Endodermal cell (in vitro differentiated cells): ENCODE measurements around the gene RBM34. TPM values are rescaled to one million over a fixed set of nuclear protein-coding genes. Genes with fewer than 3 reads are reported as not detected.
"Not testable (repeated sequence)": the region's sequence is repeated elsewhere in the genome, so short reads cannot be mapped to it uniquely, and the experiment has no call there.

Source experiments
- DNase-seq: peaks from one replicate; pipeline ENCODE4 v3.0.0-alpha.2; 2017
- H3K27ac ChIP-seq: 2 replicates; pipeline ENCODE4 v1.5.1; 2013; ENCODE audit warnings: mild to moderate bottlenecking, low read depth, low read length, moderate library complexity
- H3K27me3 ChIP-seq: 2 replicates; pipeline ENCODE4 v1.6.1; 2013; ENCODE audit warnings: mild to moderate bottlenecking, low read length, moderate library complexity; ENCODE audit not compliant: insufficient read depth, control insufficient read depth, poor library complexity, severe bottlenecking
- H3K36me3 ChIP-seq: 2 replicates; pipeline ENCODE4 v1.7.0; 2013; ENCODE audit warnings: mild to moderate bottlenecking, low read length, moderate library complexity; ENCODE audit not compliant: control insufficient read depth, insufficient read depth
- H3K4me1 ChIP-seq: one replicate; pipeline ENCODE4 v1.7.0; 2013; ENCODE audit warnings: low read length; ENCODE audit not compliant: control insufficient read depth, insufficient read depth
- H3K4me3 ChIP-seq: 2 replicates; pipeline ENCODE4 v1.5.1; 2013; ENCODE audit warnings: mild to moderate bottlenecking, low read length, moderate library complexity
- H3K9ac ChIP-seq: 2 replicates; pipeline ENCODE4 v1.6.1; 2013; ENCODE audit warnings: mild to moderate bottlenecking, low read length, moderate library complexity; ENCODE audit not compliant: poor library complexity, severe bottlenecking; ENCODE audit errors: extremely low read depth
- H3K9me3 ChIP-seq: 2 replicates; pipeline ENCODE4 v1.6.1; 2013; ENCODE audit warnings: mild to moderate bottlenecking, low read length, moderate library complexity; ENCODE audit not compliant: control insufficient read depth
- H3K27ac Mint-ChIP-seq: 2 replicates; pipeline ENCODE4 v1.8.0; 2020; ENCODE audit warnings: mixed read lengths
- H3K27me3 Mint-ChIP-seq: 2 replicates; pipeline ENCODE4 v1.8.0; 2021; ENCODE audit warnings: mild to moderate bottlenecking, mixed read lengths; ENCODE audit not compliant: insufficient read depth
- H3K36me3 Mint-ChIP-seq: 2 replicates; pipeline ENCODE4 v1.8.0; 2020; ENCODE audit warnings: low read depth, mixed read lengths
- H3K4me1 Mint-ChIP-seq: 2 replicates; pipeline ENCODE4 v1.8.0; 2020; ENCODE audit warnings: mixed read lengths
- H3K4me3 Mint-ChIP-seq: 2 replicates; pipeline ENCODE4 v1.8.0; 2020; ENCODE audit warnings: mild to moderate bottlenecking, moderate library complexity, mixed read lengths
- H3K9me3 Mint-ChIP-seq: 2 replicates; pipeline ENCODE4 v1.8.0; 2020; ENCODE audit warnings: mild to moderate bottlenecking, mixed read lengths
- WGBS, 2 experiments: methylation state at CpG; one replicate each; pipeline versions ENCODE4 v1.1.5 to v1.1.7; 2013; ENCODE audit warnings: missing lambda C conversion rate in 2 of 2, mixed read lengths in 1 of 2; ENCODE audit not compliant: insufficient coverage in 1 of 2, insufficient read length in 1 of 2; 5-methylcytosine and 5-hydroxymethylcytosine counted together
- total RNA-seq, 2 donors: library from RNA; stranded (reverse); fragmentation: NEBNext Ultra II Directional in 1 of 2; extraction: Animal tissue kit (Norgen Biotek cat#: 25700) in 1 of 2; gene quantifications; 2 replicates in 1 of 2; 3 replicates in 1 of 2; pipeline ENCODE4 v1.2.1, GENCODE V29; 2021
- TF ChIP-seq, protein P1 (sequence below): fragments of 200-600 bp; sonication (generic); conservative IDR thresholded peaks from 2 replicates; pipeline ENCODE4 v1.5.0; 2021; ENCODE audit warnings: antibody characterized with exemption, mild to moderate bottlenecking

Gene RBM34
- total RNA-seq, 2 donors from 2014 or later, result 104 to 127 TPM

GRCh38 chr1:235160383-235160956 is 580 bp downstream of the RBM34 start:
- 20 to 23% methylated on average over 8 to 14 of the region's 14 CpGs for WGBS, 2 experiments
- DNase-seq, result no peak
- TF ChIP-seq, protein P1, sequence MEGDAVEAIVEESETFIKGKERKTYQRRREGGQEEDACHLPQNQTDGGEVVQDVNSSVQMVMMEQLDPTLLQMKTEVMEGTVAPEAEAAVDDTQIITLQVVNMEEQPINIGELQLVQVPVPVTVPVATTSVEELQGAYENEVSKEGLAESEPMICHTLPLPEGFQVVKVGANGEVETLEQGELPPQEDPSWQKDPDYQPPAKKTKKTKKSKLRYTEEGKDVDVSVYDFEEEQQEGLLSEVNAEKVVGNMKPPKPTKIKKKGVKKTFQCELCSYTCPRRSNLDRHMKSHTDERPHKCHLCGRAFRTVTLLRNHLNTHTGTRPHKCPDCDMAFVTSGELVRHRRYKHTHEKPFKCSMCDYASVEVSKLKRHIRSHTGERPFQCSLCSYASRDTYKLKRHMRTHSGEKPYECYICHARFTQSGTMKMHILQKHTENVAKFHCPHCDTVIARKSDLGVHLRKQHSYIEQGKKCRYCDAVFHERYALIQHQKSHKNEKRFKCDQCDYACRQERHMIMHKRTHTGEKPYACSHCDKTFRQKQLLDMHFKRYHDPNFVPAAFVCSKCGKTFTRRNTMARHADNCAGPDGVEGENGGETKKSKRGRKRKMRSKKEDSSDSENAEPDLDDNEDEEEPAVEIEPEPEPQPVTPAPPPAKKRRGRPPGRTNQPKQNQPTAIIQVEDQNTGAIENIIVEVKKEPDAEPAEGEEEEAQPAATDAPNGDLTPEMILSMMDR, result no peak

DNA sequence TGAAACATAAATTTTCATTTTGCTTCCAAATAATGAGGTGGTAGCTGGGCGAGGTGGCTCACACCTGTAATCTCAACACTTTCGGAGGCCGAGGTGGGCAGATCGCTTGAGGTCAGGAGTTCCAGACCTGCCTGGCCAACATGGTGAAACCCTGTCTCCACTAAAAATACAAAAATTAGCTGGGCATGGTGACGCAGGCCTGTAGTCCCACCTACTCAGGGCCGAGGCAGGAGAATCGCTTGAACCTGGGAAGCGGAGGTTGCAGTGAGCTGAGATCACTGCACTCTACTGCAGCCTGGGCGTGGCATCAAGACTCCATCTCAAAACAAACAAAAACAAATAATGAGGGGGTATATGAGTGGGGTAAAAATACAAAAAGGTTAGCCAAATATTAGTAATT is 1.1 kb downstream of the RBM34 start:
- H3K9me3 Mint-ChIP-seq, H3K9me3 ChIP-seq, DNase-seq, H3K4me1 ChIP-seq, H3K27ac ChIP-seq, H3K27me3 ChIP-seq, H3K27me3 Mint-ChIP-seq, H3K4me1 Mint-ChIP-seq, H3K9ac ChIP-seq: not testable (repeated sequence)
- WGBS, 2 experiments, result 88 to 94% methylated on average over 7 to 8 of the region's 9 CpGs
- Mint-ChIP-seq H3K4me3 (peak overlapping the region; percentile 88), H3K36me3 (peaks cover 23% of the 10 kb centered on the region), H3K27ac (peak overlapping the region; percentile 77)
- Histone ChIP-seq H3K4me3 (peak overlapping the region; percentile 91), H3K36me3 (peaks cover 36% of the 10 kb centered on the region)

More at GRCh38 chr1:235160383-235160956, 580 bp downstream of the RBM34 start:
- Histone ChIP-seq H3K36me3 (peaks cover 33% of the 10 kb centered on the region), H3K27ac (peak overlapping the region; percentile 2), H3K27me3 (no peaks in the 10 kb centered on the region), H3K9me3 (no peaks in the 10 kb centered on the region), H3K9ac (peak overlapping the region; percentile 79), H3K4me3 (peak overlapping the region; percentile 91), H3K4me1 (no peaks in the 10 kb centered on the region)
- Mint-ChIP-seq H3K27me3 (no peaks in the 10 kb centered on the region), H3K9me3 (no peaks in the 10 kb centered on the region), H3K4me3 (peak overlapping the region; percentile 88), H3K36me3 (peaks cover 22% of the 10 kb centered on the region), H3K27ac (peak overlapping the region; percentile 97), H3K4me1 (peaks cover 6% of the 10 kb centered on the region)

- H3K36me3 ChIP-seq, result peaks cover 43% of the 10 kb centered on the region
- not testable (repeated sequence) for H3K27ac ChIP-seq, H3K4me1 ChIP-seq, H3K9me3 Mint-ChIP-seq, H3K27me3 Mint-ChIP-seq, H3K4me3 ChIP-seq, DNase-seq, H3K9me3 ChIP-seq, H3K9ac ChIP-seq, H3K4me1 Mint-ChIP-seq, H3K27me3 ChIP-seq
- Mint-ChIP-seq H3K36me3 (peaks cover 29% of the 10 kb centered on the region), H3K27ac (peak overlapping the region; percentile 27), H3K4me3 (peak overlapping the region; percentile 88)
- 86 to 90% methylated on average over 9 of the region's 9 CpGs for WGBS, 2 experiments
Measured at GRCh38 chr1:235159284-235159683, 1.8 kb downstream of the RBM34 start.

- H3K36me3 ChIP-seq, result peaks cover 49% of the 10 kb centered on the region
- H3K4me1 Mint-ChIP-seq, result peaks cover 6% of the 10 kb centered on the region
- peak overlapping the region; percentile 27 for H3K27ac Mint-ChIP-seq
- no peak overlapping the region for H3K9ac ChIP-seq
- H3K27ac ChIP-seq, result no peak overlapping the region
- no peaks in the 10 kb centered on the region for H3K27me3 ChIP-seq
- H3K4me1 ChIP-seq, result no peaks in the 10 kb centered on the region
- TF ChIP-seq, protein P1, result no peak
- no peaks in the 10 kb centered on the region for H3K9me3 Mint-ChIP-seq
- 91 to 96% methylated on average over 4 to 6 of the region's 6 CpGs for WGBS, 2 experiments
- DNase-seq, result no peak
- no peaks in the 10 kb centered on the region for H3K9me3 ChIP-seq
- peaks cover 30% of the 10 kb centered on the region for H3K36me3 Mint-ChIP-seq
- H3K4me3 Mint-ChIP-seq, result no peak overlapping the region
- H3K4me3 ChIP-seq, result no peak overlapping the region
- H3K27me3 Mint-ChIP-seq, result no peaks in the 10 kb centered on the region
Measured at GRCh38 chr1:235158680-235159079, 2.4 kb downstream of the RBM34 start.
